ENCODE results near the gene SLC39A7.

Gene SLC39A7

DNA sequence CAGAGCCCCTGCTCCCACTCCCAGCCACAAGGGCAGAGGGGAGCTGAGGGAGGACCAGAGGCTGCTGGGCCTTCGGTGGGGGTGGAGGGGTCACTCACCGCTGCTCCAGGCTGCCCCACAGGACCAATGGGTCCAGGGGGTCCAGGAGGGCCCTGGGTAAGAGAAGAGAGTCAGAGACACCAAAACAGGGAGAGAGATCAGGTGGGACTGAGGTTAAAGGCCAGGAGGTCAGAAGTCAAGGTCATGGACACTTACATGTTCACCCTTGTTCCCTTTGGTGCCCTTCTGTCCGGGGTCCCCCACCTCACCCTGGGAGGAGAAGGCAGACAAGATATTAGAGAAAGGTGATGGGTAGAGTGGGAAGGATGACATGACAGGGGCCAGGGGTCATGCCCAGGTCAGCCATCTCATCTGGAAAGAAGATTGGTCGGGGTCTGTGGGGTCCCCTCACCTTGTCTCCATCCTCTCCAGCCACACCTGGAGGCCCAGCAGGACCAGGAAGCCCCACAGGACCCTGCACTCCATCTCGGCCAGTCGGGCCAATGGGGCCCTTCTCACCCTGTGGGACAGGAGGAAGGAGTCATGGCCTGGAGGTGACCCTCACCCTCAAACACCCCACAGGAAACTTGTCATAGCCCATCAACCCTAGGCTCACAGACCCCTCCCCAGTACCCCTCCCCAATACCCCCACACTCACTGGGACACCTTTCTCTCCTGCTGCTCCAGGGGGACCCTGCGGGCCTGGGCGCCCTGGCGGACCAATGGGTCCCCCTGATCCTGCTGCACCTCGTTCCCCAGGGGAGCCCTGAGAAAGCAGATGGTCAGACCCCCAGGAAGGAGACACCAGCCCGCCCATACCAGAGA is 29.4 kb upstream of the SLC39A7 start:
- FAIRE-seq (no peak), DNase-seq (ENCODE audit: insufficient read length) (no peak)
- TF ChIP-seq TAF1 (IDR thresholded peaks at IDR 0.05; ENCODE audit: borderline replicate concordance, low read depth, low read length) (no peak), POLR2AphosphoS5 (IDR thresholded peaks at IDR 0.05; ENCODE audit: low read depth, low read length) (no peak), POLR2A (IDR thresholded peaks at IDR 0.05; ENCODE audit: low read depth, low read length) (no peak)

DNA sequence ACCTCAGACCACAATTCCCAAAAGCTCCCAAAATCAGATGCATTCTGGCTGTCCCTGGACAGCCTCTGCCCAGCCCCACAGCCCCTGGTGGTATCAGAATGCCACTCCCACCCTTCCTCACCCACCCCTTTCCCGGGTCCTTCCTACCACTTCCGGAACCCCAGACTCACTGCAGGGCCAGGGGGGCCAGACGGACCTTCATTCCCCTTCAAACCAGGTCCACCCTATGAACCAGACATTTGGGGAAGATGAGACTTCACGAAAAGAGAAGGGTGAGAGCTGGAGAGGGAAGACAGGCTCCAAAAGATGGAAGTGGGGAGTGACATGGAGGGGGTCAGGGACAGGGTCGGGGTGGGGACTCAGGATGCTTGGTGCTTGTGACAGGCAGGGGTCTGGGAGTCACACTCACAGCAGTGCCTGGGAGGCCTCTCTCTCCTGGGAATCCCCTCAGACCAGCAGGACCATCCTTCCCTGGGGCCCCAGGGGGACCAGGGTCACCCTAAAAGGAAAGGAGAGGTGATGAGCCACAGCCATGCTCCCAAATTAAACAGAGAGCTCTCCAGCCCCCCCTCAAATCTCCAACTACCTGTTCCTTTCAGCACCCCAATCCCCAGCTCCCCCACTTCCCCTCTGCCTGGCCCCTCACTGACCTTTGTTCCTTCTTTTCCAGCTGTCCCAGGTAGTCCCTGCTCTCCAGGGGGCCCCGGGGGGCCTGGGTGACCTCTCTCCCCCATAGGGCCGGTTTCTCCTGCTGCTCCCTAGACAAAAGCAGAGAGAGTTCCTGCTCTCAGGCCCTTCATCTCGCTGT is 28.6 kb upstream of the SLC39A7 start:
- no peak for TF ChIP-seq POLR2A (IDR thresholded peaks at IDR 0.05; ENCODE audit: low read depth, low read length)
- no peak for TF ChIP-seq POLR2AphosphoS5 (IDR thresholded peaks at IDR 0.05; ENCODE audit: low read depth, low read length)
- no peak for TF ChIP-seq TAF1 (IDR thresholded peaks at IDR 0.05; ENCODE audit: borderline replicate concordance, low read depth, low read length)
- FAIRE-seq (no peak), DNase-seq (ENCODE audit: insufficient read length) (no peak)

DNA sequence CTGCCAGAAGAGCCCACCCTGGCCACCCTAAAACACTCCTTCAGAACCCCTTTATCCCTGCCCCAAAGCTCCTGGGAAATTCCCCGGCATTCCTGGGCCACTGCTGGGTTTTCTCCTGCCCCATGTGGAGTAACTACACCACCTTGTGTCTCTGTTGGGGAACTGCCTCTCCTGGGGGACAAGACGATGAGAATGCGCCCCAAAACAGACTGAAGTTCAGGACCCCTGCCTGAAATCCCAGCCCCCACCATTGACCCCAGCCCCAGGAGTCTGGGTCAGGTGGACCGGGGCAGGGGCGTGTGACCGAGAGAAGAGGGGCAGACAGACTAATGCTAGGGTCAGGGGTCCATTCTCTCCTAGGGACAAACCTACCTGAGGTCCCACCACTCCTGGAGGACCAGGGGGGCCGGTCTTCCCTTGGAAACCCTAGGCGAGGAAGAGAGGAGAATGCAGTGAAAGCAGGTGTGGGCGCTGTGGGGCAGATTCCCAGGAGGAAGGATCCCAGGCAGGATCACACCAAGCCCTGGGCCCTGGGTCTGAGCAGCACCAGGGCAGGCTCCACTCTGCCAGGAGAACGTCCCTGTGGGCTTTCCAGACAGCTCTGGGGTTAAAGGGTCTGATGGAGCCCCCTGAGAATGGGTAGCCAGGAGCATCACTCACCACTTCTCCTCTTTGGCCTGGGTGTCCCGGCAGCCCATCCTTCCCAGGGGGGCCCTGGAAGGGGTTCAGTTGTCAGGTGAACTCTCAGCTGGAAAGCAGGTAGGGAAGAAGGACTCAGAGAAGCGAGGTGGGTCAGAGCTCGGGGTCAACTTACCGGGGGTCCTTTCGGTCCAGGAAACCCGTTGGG is 27.8 kb upstream of the SLC39A7 start:
- DNase-seq (ENCODE audit: insufficient read length) (no peak), FAIRE-seq (peak; percentile 70)
- TF ChIP-seq TAF1 (IDR thresholded peaks at IDR 0.05; ENCODE audit: borderline replicate concordance, low read depth, low read length) (no peak), POLR2AphosphoS5 (IDR thresholded peaks at IDR 0.05; ENCODE audit: low read depth, low read length) (no peak), POLR2A (IDR thresholded peaks at IDR 0.05; ENCODE audit: low read depth, low read length) (no peak)

DNA sequence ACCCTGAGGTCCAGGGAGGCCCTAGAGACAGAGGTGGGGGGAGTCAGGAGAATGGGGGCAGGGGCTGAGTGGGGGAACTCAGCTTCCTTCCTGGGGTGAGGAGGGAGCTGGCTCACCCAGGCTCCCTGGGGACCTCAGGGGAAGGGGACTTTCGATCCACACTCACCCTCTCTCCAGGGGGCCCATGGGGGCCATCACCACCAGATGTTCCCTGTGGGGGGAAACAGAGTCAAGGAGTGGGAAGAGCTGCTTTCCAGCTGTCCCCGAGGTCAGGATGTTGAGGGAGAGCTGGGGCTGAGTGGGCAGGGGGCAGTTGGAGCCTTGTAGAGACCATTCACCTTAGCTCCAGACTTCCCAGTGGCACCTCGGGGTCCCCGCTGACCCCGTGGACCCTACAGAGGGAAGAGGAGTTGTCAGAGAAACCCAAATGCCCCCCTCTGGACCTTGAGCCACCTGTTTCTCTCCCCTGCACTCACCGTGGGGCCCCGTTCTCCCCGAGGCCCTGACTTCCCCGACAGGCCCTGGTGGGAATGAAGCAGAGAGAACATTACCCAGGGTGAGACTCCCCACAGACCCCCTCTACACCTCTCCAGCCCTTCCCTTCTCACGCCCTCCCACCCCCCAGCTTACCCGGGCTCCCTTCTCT is 27.0 kb upstream of the SLC39A7 start:
- no peak for FAIRE-seq
- no peak for DNase-seq (ENCODE audit: insufficient read length)
- TF ChIP-seq TAF1 (IDR thresholded peaks at IDR 0.05; ENCODE audit: borderline replicate concordance, low read depth, low read length) (no peak), POLR2AphosphoS5 (IDR thresholded peaks at IDR 0.05; ENCODE audit: low read depth, low read length) (no peak), POLR2A (IDR thresholded peaks at IDR 0.05; ENCODE audit: low read depth, low read length) (no peak)

DNA sequence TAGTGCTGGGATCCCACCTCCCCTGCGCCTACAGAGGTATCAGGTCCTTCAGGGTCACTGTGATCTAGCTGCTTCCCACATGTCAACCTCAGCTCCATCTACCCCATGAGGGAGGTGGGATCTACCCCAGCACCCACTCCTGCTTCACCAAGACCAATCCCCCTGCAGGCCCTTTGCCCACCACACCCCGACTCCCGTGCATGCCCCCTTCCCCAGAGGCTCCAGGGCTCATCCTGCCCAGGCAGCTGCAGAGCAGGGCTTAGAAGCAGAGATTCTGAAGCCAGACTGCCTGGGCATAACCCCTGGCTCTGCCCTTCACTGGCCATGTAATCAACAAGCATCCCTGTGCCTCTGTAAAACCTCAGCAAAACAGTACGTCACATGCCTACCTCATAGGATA is 25.9 kb upstream of the SLC39A7 start:
- no peak for TF ChIP-seq POLR2A (IDR thresholded peaks at IDR 0.05; ENCODE audit: low read depth, low read length)
- no peak for TF ChIP-seq TAF1 (IDR thresholded peaks at IDR 0.05; ENCODE audit: borderline replicate concordance, low read depth, low read length)
- FAIRE-seq (no peak), DNase-seq (ENCODE audit: insufficient read length) (no peak)

DNA sequence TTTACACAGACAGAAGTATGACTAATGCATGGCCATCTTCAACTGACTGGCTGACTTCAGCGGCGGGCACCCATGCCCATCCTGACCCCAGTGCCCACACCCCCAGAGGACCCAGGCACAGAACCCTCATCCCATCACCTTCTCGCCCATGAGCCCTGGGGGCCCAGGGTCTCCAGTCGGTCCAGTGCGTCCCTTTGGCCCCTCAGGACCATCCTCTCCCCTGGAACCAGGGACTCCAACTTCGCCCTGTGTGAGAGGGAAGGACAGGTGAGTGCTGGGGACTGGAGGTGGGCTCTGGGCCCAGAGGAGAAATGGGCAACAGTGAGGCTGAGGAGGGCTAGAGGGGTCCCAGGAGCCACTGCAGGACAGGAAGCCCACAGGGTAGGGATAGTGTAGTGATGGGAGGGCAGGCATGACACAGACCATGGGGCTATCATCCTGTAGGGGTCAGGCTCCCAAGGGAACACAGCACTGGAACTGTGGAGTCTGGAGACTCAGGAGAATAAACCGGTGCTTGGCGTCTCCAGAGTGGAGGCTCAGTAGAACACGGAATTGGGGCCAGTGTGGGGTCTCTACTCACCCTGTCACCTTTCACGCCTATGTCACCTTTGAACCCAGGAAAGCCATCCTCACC is 25.1 kb upstream of the SLC39A7 start:
- DNase-seq (ENCODE audit: insufficient read length) (no peak), FAIRE-seq (no peak)
- TF ChIP-seq POLR2AphosphoS5 (IDR thresholded peaks at IDR 0.05; ENCODE audit: low read depth, low read length) = no peak
- TF ChIP-seq POLR2A (IDR thresholded peaks at IDR 0.05; ENCODE audit: low read depth, low read length) = no peak
- no peak for TF ChIP-seq TAF1 (IDR thresholded peaks at IDR 0.05; ENCODE audit: borderline replicate concordance, low read depth, low read length)

DNA sequence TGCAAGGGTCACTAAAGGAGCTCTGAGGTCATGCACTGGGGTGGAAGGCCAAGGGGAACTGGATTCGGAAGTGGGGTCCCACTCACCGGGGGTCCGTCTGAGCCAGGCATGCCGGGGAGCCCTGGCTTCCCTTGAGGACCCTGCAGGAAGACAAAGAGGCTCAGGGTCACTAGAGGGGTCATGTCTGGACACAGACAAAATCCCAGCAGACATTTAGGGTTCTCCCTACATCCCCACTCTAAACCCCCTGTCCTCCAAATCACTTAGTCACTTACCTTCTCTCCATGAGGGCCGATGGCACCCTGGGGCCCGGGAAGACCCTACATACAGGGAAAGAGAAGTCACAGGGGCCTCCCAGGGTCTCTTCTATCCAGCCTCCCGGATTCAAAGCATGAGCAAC is 23.8 kb upstream of the SLC39A7 start:
- no peak for DNase-seq (ENCODE audit: insufficient read length)
- no peak for FAIRE-seq
- TF ChIP-seq POLR2A (IDR thresholded peaks at IDR 0.05; ENCODE audit: low read depth, low read length) = no peak
- no peak for TF ChIP-seq TAF1 (IDR thresholded peaks at IDR 0.05; ENCODE audit: borderline replicate concordance, low read depth, low read length)
- TF ChIP-seq POLR2AphosphoS5 (IDR thresholded peaks at IDR 0.05; ENCODE audit: low read depth, low read length) = no peak

DNA sequence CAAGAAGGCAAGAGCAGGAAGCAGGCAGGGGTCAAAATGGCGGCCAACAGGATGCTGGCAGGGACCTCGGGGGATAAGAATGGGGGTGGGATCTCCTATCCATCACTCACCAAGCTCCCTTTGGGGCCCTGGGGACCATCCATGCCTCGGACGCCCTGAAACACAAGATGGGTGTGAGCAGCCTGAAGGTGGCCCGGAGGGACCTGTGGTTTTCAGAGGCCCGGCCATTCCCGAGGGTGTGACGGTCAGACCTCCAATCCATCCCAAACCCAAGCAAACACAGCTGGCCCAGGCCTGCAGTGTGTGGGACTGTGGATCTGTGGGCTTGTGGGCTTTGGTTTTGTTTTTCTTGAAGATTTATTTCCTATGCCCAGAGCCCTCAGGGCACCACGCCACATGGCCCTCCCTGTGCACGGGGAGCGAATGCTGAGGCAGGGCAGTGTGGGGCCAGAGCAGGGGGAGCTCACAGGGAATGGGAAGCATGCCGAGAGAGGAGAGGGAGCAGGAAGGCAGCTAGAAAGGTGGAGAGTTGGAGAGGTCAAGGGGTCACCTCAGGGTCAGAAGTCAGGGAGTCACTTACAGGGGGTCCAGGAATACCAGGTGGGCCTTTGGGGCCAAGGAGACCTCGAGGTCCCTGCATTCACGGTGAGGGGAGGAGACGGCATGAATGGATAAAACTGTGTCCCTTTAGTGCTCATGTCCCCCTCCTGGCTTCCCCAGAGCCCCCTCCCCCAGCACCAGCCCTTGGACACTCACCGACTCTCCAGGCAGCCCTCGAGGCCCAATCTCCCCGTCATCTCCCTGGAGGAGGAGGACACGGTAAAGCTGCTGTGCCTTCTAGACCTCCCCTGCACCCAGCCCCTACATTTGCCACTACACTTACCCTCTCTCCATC is 22.9 kb upstream of the SLC39A7 start:
- DNase-seq (ENCODE audit: insufficient read length) (no peak), FAIRE-seq (no peak)
- TF ChIP-seq POLR2A (IDR thresholded peaks at IDR 0.05; ENCODE audit: low read depth, low read length) (no peak), TAF1 (IDR thresholded peaks at IDR 0.05; ENCODE audit: borderline replicate concordance, low read depth, low read length) (no peak), POLR2AphosphoS5 (IDR thresholded peaks at IDR 0.05; ENCODE audit: low read depth, low read length) (no peak)

DNA sequence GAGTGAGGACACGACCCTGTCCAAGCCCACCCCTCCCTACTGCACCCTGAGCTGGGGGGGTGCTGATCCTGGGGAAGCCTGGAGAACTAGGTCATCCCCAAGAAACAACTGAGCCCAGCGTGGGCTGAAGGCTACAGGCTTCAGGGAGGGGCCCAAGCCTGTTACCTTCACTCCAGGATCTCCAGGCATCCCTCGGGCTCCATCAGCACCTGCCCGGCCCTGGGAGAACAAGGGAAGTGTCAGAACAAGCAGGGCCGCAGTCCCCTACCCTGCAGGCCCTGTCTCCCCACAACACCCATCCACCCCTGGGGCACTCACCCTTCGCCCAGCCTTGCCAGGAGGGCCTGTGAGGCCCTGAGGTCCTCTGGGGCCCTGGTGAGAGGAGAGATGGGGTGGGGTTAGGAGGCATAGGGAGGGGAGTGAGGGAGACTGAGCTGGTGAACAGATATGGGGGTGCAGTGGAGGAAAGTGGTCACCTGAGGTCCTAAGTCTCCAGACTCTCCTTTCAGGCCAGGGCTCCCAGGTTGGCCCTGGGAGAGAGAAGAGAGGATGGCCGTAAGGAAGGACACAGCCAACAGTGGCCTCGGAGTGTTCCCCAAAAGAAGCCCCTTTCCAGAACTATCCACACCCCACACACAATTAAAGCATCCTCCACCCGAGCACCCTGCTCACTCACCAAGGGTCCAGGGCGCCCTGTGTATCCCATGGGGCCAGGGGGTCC is 21.8 kb upstream of the SLC39A7 start:
- DNase-seq (ENCODE audit: insufficient read length) (no peak), FAIRE-seq (no peak)
- TF ChIP-seq POLR2AphosphoS5 (IDR thresholded peaks at IDR 0.05; ENCODE audit: low read depth, low read length) (no peak), POLR2A (IDR thresholded peaks at IDR 0.05; ENCODE audit: low read depth, low read length) (no peak), TAF1 (IDR thresholded peaks at IDR 0.05; ENCODE audit: borderline replicate concordance, low read depth, low read length) (no peak)

Measured in GM12892 (cell line).